HG02852 (cell line): Measurements from ENCODE around the gene MOSPD3.

Source experiments
- ATAC-seq: cut with Tn5 transposase; IDR thresholded peaks from one replicate; pipeline ENCODE4 v1.9.1; 2021; ENCODE audit warnings: mild to moderate bottlenecking, moderate library complexity; ENCODE audit not compliant: unreplicated experiment

MOSPD3 gene

GRCh38 chr7:100621554-100621953, 9.2 kb downstream of the MOSPD3 start:
- ATAC-seq, result no peak

- ATAC-seq, result no peak
These were observed 11.8 kb downstream of the MOSPD3 start for GRCh38 chr7:100623951-100624824.

GRCh38 chr7:100626055-100626454, 13.7 kb downstream of the MOSPD3 start:
- no peak for ATAC-seq

GRCh38 chr7:100626530-100627237, 14.3 kb downstream of the MOSPD3 start:
- peak; percentile 88 for ATAC-seq

- no peak for ATAC-seq
These were observed 14.9 kb downstream of the MOSPD3 start for GRCh38 chr7:100627238-100627549.

- ATAC-seq, result no peak
These were observed 16.9 kb downstream of the MOSPD3 start for GRCh38 chr7:100629117-100629716.

GRCh38 chr7:100630066-100630465, 17.7 kb downstream of the MOSPD3 start:
- ATAC-seq, result no peak

GRCh38 chr7:100632951-100633717, 20.8 kb downstream of the MOSPD3 start:
- peak; percentile 58 for ATAC-seq

GRCh38 chr7:100639995-100640516, 27.7 kb downstream of the MOSPD3 start:
- ATAC-seq, result no peak

- ATAC-seq, result no peak
These were observed 28.4 kb downstream of the MOSPD3 start for GRCh38 chr7:100640517-100641440.

- ATAC-seq, result no peak
These were observed 29.1 kb downstream of the MOSPD3 start, which contains the start of gene TFR2 for GRCh38 chr7:100641463-100641859. Gene TFR2 (minus strand): TSS chr7:100641552. CDS start chr7:100641509, 43 bp downstream.

GRCh38 chr7:100641860-100642533, 29.7 kb downstream of the MOSPD3 start:
- ATAC-seq, result no peak

GRCh38 chr7:100642534-100642907, 30.2 kb downstream of the MOSPD3 start:
- no peak for ATAC-seq

- no peak for ATAC-seq
These were observed 37.7 kb downstream of the MOSPD3 start for GRCh38 chr7:100649826-100650565.

GRCh38 chr7:100654908-100655831, 42.8 kb downstream of the MOSPD3 start:
- ATAC-seq, result no peak

GRCh38 chr7:100655908-100656674, 43.8 kb downstream of the MOSPD3 start, which contains the start of gene ACTL6B:
Gene ACTL6B (minus strand): TSS chr7:100656448. CDS start chr7:100656354, 94 bp downstream.
- no peak for ATAC-seq
